ENCODE data around the gene PYGB.
"Not testable (repeated sequence)": the region's sequence is repeated elsewhere in the genome, so short reads cannot be mapped to it uniquely, and the experiment has no call there.

PYGB gene

DNA sequence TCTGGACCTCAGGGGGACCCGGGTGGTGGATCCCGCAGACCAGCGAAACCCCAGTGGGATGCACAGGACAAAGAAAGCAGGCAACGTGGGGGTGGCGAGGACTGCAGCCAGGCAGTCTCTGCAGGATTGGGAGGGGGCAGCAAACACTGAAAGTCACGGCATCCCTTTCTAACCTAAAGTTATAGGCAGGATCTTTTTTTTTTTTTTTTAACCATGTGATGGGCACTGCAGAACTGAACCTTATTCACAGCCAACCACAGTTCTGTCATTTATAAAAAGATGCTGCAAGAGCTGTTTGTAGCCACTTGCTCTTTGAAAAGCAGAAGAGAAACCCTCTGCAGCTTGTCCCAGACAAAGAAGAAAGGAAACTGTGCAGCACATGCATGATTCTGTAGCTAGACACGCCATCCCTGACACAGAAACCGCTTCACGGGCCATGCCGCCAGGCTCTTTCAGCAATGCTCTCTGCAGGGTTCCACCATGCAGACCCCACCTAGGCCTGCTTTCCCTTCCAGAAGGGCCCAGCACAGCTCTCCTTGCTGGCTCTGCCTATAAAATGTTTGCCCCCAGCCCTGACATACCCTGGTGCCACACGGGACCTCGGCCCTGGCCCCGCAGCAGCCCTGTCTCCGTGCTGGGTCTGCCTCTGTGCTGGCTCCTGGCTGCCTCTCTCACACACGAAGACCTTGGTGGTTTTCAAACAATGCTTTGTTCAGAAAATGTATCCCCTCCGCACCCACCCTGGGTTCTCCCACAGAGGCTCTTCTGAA is 70.8 kb downstream of the PYGB start:
- Mint-ChIP-seq H3K27ac (no peak overlapping the region), H3K36me3 (ENCODE audit: low read depth) (peaks cover 17% of the 10 kb centered on the region)

DNA sequence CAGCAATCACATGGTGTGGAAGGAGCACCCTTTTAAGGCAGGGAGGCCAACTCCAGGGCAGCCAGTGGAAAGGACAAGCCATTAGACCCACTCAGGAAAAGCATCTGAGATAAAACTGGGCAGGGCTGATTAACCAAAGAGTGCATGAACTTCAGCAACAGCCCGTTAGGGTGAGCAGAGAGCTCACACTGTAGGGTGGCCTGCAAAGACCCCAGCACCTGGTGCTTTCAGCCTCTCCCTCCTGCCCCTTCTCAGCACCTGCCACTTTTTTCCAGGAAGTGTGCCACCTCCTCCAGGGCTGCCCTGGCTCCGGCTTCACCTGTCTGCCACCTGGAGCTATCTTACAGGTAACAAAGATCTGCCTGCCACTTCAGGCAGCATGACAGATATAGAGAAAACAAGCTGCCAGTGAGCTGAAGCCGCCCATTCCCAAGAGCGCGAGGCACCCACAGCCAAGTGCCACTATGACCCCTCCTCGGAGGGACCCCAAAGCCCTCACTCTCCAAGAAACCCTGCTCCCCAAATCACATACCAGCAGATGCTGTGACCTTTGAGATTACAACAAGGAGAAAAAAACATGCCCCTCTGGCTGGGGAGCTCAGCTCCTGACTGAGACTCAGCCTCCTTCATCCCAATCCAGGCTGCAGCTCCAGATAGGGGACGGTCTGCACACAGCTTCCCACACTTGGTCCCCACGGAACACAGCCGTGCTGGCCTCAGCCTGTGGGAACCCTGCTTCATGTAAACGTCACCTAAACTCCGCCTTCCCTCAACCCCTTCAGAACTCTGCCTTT is 71.6 kb downstream of the PYGB start:
- Mint-ChIP-seq H3K27ac (no peak overlapping the region), H3K4me1 (ENCODE audit: low read depth) (peaks cover 27% of the 10 kb centered on the region), H3K36me3 (ENCODE audit: low read depth) (peaks cover 18% of the 10 kb centered on the region), H3K4me3 (no peak overlapping the region), H3K27me3 (no peaks in the 10 kb centered on the region), H3K9me3 (no peaks in the 10 kb centered on the region)

More for the DNA sequence above, 70.8 kb downstream of the PYGB start:
- Mint-ChIP-seq H3K27me3 (no peaks in the 10 kb centered on the region), H3K4me1 (ENCODE audit: low read depth) (peaks cover 27% of the 10 kb centered on the region), H3K9me3 (no peaks in the 10 kb centered on the region), H3K4me3 (no peak overlapping the region)

DNA sequence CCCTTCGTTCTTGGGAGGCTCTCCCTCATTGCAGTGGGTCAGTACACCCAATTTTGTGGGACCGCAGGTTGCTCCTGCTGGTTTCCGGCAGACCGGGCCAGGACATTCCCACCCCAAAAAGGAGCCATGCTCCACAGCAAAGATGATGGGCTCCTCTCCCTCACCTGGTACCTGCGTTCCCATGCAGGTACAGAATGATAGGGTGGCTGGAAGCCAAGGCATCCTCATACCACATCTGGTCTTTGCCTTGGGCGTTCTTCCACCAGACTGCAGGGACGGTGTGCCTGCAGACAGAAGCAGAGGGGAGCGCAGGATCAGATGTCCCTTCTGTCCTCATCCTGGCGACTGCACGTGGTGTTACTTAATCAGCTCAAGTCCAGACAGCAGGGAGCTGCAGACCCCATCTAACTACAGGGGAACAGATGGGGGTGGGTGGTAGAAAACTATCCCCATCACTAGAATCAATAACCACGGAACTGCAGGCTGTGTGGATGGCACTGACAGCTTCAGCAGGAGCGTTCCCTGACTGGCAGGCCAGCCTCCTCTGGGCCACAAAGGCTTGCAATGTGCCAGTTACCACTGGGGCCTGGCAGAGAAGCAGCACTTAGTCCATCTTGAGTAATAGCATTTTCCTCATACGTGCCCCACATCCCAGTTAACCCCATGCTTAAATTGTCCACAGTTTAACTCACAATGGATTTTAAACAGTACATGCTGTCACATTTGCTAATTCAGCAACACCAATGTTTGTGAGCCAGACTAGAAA is 72.3 kb downstream of the PYGB start:
- H3K27ac Mint-ChIP-seq, result no peak overlapping the region

DNA sequence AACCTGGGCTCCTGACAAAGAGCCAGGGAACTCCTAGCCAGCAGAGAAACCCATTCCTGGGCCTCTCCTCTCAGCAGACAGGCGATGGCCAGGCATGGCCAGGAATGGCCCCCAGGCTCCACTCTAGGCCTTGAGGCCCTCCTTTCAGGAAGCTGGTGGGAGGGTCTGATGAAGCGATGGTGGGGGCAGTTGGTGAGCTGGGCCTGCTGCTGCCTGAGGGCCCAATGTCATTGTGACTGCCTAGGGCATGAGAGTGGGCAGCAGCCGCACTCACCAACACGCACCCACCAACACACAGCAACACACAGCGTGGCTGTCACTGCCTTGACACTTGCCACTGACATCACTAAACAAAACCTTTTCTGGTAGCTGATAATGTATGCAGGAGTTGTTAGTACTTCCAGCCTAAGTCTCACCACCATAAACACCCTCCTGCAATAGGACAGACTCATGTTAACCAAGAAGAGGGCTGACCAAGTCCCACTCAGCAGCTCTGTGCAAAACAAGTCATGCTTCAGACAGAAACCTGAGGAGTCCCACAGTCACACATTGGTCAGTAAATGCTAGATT is 73.5 kb downstream of the PYGB start:
- H3K4me1 Mint-ChIP-seq (ENCODE audit: low read depth), result peaks cover 31% of the 10 kb centered on the region
- no peaks in the 10 kb centered on the region for H3K9me3 Mint-ChIP-seq
- no peaks in the 10 kb centered on the region for H3K27me3 Mint-ChIP-seq
- no peak overlapping the region for H3K4me3 Mint-ChIP-seq
- no peak overlapping the region for H3K27ac Mint-ChIP-seq
- H3K36me3 Mint-ChIP-seq (ENCODE audit: low read depth), result peaks cover 18% of the 10 kb centered on the region

More for the DNA sequence above, 72.3 kb downstream of the PYGB start:
- peaks cover 31% of the 10 kb centered on the region for H3K4me1 Mint-ChIP-seq (ENCODE audit: low read depth)
- H3K36me3 Mint-ChIP-seq (ENCODE audit: low read depth), result peaks cover 18% of the 10 kb centered on the region
- no peaks in the 10 kb centered on the region for H3K27me3 Mint-ChIP-seq
- H3K9me3 Mint-ChIP-seq, result no peaks in the 10 kb centered on the region
- H3K4me3 Mint-ChIP-seq, result no peak overlapping the region

DNA sequence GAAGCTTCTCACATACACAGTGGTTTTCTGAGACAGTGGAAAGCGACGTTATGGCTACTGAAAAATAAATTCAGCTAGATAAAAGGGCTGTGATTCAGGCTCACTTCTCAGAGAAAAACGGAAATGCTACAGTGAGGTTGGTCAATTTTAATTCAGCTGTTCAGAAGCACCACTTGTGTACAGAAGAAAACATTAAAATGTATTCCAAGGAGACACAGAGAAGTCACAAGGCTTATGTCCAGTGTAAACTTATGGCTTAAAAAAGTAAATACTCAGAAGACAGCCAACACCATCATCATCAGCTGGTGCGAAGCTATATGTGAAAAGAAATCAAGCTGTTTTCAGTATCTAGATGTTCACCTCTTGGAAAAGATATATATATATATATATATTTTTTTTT is 74.1 kb downstream of the PYGB start:
- Mint-ChIP-seq H3K9me3 (no peaks in the 10 kb centered on the region), H3K4me3 (no peak overlapping the region), H3K36me3 (ENCODE audit: low read depth) (peaks cover 18% of the 10 kb centered on the region), H3K4me1 (ENCODE audit: low read depth) (peaks cover 31% of the 10 kb centered on the region), H3K27ac (no peak overlapping the region), H3K27me3 (no peaks in the 10 kb centered on the region)

DNA sequence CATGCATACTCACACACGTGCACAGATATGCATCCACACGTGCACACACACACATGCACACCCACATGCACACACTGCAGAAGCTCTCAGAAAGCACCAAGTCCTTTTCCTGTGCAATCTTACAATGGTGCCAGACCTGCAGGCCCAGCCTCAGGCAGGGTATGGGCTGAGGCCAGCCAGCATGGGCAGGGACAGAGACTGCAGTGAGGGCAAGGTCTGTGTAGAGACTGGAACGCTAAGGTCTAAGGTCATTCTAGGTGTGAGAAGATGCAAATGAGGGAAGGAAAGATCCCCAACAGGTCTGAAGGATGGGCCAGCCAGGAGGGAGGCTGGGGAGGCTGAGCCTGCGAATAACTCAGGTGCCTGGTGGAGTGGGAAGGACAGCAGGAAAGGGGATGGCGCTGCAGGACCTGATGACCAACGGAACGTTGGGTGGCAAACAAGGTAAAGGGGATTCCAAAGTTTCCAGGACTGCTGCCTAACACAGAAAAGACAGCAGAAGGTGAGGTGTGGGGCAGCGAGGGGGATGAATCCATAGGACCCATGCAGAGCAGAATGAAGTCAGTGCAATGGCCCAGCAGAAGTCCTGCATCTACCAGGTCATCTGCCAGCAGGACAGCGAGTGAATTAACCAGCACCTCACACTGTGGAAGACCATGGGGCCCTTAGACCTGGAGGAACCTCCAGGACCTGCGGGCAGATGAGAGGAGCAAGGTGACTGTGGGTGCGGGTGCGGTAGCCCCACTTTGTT is 75.8 kb downstream of the PYGB start:
- no peaks in the 10 kb centered on the region for H3K9me3 Mint-ChIP-seq
- no peak overlapping the region for H3K4me3 Mint-ChIP-seq
- H3K4me1 Mint-ChIP-seq (ENCODE audit: low read depth), result peaks cover 31% of the 10 kb centered on the region
- H3K36me3 Mint-ChIP-seq (ENCODE audit: low read depth), result peaks cover 18% of the 10 kb centered on the region
- no peaks in the 10 kb centered on the region for H3K27me3 Mint-ChIP-seq
- H3K27ac Mint-ChIP-seq, result no peak overlapping the region

DNA sequence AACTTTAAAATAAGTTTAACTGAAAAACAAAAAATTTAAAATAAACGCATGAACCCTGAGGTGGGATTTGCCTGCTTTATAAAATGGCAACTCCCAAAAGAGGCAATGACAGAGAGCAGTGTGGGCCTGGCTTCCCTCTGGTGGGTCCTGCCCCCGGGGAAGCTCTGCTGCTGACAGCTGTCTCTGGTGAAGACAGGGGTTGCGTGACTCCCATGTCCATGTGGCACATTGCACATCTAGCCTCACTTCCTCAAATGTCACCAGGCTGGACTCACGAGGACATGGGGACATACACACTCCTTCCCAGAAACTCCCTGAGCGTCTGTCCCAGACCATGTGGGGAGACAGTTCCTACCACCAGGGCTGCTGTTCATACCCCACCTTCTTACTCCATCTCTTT is 76.5 kb downstream of the PYGB start:
- peaks cover 18% of the 10 kb centered on the region for H3K36me3 Mint-ChIP-seq (ENCODE audit: low read depth)

DNA sequence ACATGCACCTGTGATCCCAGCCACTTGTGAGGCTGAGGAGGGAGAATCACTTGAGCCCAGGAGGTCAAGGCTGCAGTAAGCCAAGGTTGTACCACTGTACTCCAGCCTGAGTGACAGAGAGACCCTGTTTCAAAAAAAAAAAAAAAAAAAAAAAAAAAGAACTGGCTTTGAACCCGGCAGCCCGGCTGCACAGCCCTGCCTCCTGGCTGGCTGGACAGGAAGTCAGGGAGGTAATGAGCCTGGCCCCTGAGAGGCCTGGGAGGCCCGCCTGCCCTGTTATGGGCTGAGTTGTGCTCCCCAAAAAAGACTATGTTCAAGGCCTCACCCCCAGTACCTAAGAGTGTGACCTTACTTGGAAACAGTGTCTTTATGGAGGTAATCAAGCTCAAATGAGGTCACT is 77.2 kb downstream of the PYGB start:
- Mint-ChIP-seq H3K4me3 (no peak overlapping the region), H3K4me1 (ENCODE audit: low read depth) (peaks cover 28% of the 10 kb centered on the region), H3K9me3 (no peaks in the 10 kb centered on the region), H3K36me3 (ENCODE audit: low read depth) (peaks cover 15% of the 10 kb centered on the region), H3K27ac (no peak overlapping the region), H3K27me3 (no peaks in the 10 kb centered on the region)

More for the DNA sequence above, 76.5 kb downstream of the PYGB start:
- Mint-ChIP-seq H3K4me1 (ENCODE audit: low read depth) (peaks cover 28% of the 10 kb centered on the region), H3K4me3 (no peak overlapping the region), H3K27ac (no peak overlapping the region), H3K27me3 (no peaks in the 10 kb centered on the region), H3K9me3 (no peaks in the 10 kb centered on the region)

DNA sequence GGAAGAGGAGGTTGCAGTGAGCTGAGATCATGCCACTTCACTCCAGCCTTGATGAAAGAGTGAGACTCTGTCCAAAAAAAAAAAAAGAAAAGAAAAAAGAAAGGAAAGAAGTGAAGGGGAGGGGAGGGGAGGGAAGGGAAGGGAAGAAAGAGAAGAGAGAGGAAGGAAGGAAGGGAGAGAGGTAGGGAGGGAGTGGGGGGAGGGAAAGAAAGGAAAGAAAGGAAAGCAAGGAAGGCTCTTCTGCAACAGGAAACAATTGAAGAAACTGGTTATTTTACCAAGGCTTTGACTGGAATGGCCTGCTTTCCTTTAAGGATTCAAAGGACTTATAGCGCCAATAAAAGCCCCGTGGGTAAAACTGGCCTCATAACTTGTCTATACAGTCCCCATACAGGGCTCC is 78.1 kb downstream of the PYGB start:
- Mint-ChIP-seq H3K4me1 (ENCODE audit: low read depth) (peaks cover 30% of the 10 kb centered on the region), H3K27me3 (no peaks in the 10 kb centered on the region), H3K36me3 (ENCODE audit: low read depth) (peaks cover 15% of the 10 kb centered on the region), H3K27ac (no peak overlapping the region), H3K4me3 (no peak overlapping the region), H3K9me3 (no peaks in the 10 kb centered on the region)

DNA sequence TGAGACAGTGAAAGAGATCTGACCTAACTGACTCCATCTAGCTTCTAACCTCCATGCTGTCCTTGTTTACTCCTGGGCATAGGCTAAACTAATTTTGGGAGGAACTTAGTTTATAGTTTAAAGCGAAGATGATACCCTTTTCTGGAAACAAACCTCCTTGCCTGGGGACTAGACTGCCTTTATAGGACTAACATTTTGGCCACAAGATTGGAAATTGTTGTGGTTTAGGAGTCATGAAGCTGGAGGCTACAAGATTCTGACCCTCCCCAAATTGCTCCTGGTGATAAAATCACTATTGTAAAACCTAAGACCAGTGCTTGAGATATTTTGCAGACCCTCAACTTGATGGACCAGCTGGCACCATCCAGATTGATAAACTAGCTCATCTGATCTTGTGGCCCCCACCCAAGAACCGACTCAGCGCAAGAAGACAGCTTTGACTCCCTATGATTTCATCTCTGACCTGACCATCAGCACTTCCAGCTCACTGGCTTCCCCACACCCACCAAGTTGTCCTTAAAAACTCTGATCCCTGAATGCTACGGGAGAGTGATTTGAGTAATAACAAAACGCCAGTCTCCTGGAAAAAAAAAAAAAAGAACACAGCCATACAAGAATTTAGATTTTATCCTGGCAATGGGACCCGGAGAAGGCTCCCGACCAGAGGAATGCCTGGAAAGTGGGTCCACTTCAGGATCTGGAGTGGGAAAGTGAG is 79.8 kb downstream of the PYGB start:
- Mint-ChIP-seq H3K4me1 (ENCODE audit: low read depth) (peaks cover 28% of the 10 kb centered on the region), H3K4me3 (no peak overlapping the region)

DNA sequence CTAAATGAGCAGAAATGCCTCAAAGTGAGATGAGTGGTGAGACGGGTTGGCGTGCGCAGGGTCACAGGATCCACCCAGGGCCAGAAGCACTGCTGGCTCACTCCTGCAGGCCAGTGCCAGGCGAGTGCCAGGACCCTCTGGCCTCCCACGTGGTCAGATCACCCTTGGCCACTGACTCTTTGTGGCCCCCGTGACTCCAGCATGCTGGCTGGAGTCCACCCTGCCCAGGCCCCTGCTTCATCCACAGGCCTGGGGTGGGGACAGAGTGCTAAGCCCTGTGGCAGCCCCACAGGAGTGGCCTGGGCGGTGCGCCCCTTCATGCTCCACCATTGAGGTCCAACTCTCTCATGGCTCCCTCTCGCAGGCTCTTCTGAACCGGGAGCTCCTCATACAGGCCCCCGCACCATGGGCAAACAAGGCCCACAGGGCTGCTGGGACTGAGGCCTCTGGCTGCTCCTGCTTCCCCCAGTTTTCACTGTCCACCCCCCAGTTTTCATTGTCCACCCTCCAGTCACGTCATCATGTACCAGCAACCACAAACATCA is 81.1 kb downstream of the PYGB start:
- Mint-ChIP-seq H3K4me1 (ENCODE audit: low read depth) (peaks cover 18% of the 10 kb centered on the region), H3K27me3 (no peaks in the 10 kb centered on the region), H3K27ac (no peak overlapping the region), H3K36me3 (ENCODE audit: low read depth) (no peaks in the 10 kb centered on the region), H3K9me3 (no peaks in the 10 kb centered on the region), H3K4me3 (no peak overlapping the region)

More for the DNA sequence above, 79.8 kb downstream of the PYGB start:
- H3K27ac Mint-ChIP-seq, result no peak overlapping the region
- H3K9me3 Mint-ChIP-seq, result no peaks in the 10 kb centered on the region
- peaks cover 8% of the 10 kb centered on the region for H3K36me3 Mint-ChIP-seq (ENCODE audit: low read depth)
- no peaks in the 10 kb centered on the region for H3K27me3 Mint-ChIP-seq

DNA sequence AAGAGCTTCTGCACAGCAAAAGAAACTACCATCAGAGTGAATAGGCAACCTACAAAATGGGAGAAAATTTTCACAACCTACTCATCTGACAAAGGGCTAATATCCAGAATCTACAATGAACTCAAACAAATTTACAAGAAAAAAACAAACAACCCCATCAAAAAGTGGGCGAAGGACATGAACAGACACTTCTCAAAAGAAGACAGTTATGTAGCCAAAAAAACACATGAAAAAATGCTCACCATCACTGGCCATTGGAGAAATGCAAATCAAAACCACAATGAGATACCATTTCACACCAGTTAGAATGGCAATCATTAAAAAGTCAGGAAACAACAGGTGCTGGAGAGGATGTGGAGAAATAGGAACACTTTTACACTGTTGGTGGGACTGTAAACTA is 87.1 kb downstream of the PYGB start:
- not testable (repeated sequence) for H3K4me3 Mint-ChIP-seq; H3K9me3 Mint-ChIP-seq; H3K4me1 Mint-ChIP-seq (ENCODE audit: low read depth); H3K27ac Mint-ChIP-seq; H3K27me3 Mint-ChIP-seq
- H3K36me3 Mint-ChIP-seq (ENCODE audit: low read depth), result peaks cover 14% of the 10 kb centered on the region

DNA sequence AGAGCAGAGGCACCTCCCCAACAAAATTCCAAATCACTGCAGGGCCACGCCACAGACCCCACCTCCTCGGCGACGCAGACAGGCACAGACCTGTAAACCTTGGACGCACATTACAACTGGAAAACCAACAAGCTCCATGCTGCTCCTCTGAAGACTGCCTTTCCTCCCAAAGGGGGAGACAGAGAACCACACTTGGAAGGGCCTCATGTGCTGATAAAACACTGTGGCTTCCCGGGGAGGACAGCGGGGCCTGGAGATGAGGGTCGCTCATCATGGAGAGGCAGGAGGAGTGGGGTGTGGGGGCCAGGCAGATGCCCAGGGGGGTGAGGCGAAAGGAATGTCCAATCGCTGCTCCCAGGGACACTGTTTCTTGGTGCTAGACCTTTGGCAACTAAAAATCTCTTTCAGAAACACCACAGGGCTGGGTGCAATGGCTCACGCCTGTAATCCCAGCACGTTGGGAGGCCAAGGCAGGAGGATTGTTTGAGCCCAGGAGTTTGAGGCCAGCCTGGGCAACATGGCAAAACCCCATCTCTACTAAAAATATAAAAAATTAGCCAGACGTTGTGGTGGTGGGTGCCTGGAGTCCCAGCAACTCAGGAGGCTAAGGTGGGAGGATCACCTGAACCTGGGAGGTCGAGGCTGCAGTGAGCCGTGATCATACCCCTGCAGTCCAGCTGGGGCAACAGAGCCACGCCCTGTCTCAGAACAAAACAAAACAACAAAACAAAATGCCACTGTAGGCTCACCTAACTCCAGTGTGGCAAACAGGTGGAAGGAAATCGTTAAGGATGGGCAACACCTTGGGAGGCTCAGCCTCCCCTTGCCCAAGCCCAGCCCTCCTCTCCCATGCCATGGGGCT is 88.9 kb downstream of the PYGB start:
- no peaks in the 10 kb centered on the region for H3K27me3 Mint-ChIP-seq
- no peak overlapping the region for H3K4me3 Mint-ChIP-seq
- H3K4me1 Mint-ChIP-seq (ENCODE audit: low read depth), result peaks cover 10% of the 10 kb centered on the region
- H3K9me3 Mint-ChIP-seq, result peaks cover 3% of the 10 kb centered on the region
- H3K36me3 Mint-ChIP-seq (ENCODE audit: low read depth), result peaks cover 14% of the 10 kb centered on the region
- peak overlapping the region; percentile 11 for H3K27ac Mint-ChIP-seq

All from stimulated activated naive CD8-positive, alpha-beta T cell treated with anti-CD3 and anti-CD28 coated beads, Interleukin-15, Interleukin-2, amounts not matched to agents 100 ng/mL and 50 ng/mL, for 24 hours (primary cell).